NT2/D1 (cell line): ENCODE data around the gene SIK2.

Source experiments
- DNase-seq: peaks from one replicate; pipeline ENCODE4 v3.0.0-alpha.2; 2011; ENCODE audit warnings: low read depth, low spot score
- H3K27me3 ChIP-seq: 2 replicates; pipeline ENCODE4 v1.6.0; 2011; ENCODE audit warnings: mild to moderate bottlenecking; ENCODE audit not compliant: insufficient read length, insufficient read depth
- H3K36me3 ChIP-seq: 2 replicates; pipeline ENCODE4 v1.6.1; 2011; ENCODE audit warnings: mild to moderate bottlenecking, low read length, mixed read lengths; ENCODE audit not compliant: insufficient read depth, insufficient read length
- H3K4me1 ChIP-seq: 2 replicates; pipeline ENCODE4 v1.5.1; 2011; ENCODE audit not compliant: insufficient read depth, insufficient read length
- H3K4me3 ChIP-seq: 2 replicates; pipeline ENCODE4 v1.5.1; 2011; ENCODE audit warnings: low read depth; ENCODE audit not compliant: insufficient read length
- H3K9ac ChIP-seq: 2 replicates; pipeline ENCODE4 v1.6.0; 2011; ENCODE audit warnings: low read depth; ENCODE audit not compliant: insufficient read length
- H3K9me3 ChIP-seq: 2 replicates; pipeline ENCODE4 v1.5.1; 2011; ENCODE audit warnings: mild to moderate bottlenecking, low read length; ENCODE audit not compliant: insufficient read depth
- SUZ12 ChIP-seq: IDR thresholded peaks from 2 replicates; pipeline ENCODE4 v1.6.1; 2011; ENCODE audit not compliant: insufficient read length, insufficient read depth; ENCODE audit errors: extremely low read depth
- YY1 ChIP-seq: IDR thresholded peaks from 2 replicates; pipeline ENCODE4 v1.6.1; 2011; ENCODE audit not compliant: insufficient read length, insufficient read depth
- ZNF274 ChIP-seq: IDR thresholded peaks from 2 replicates; pipeline ENCODE4 v1.6.1; 2011; ENCODE audit warnings: mild to moderate bottlenecking, low read depth, low read length

SIK2 gene

DNA sequence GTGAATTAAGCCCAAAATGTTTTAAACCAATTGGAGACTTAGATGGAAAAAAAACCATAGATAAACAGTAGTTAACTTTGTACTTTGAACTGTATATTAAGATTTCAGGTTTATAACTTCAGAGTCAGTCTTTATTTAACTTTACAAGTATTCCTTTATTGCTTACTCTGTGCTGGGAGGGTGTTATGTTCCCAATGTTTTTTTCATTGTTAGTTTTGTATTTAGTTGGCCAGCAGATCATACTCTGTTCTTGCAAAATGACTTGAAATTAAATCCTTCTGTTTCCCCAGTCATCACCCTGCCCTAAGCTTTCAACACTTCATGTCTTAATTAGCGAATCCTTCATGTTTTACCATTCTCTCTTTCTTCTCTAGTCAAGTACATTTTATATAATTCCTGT lies 25.3 kb downstream of the SIK2 start:
- Histone ChIP-seq H3K4me1 (no peaks in the 10 kb centered on the region), H3K4me3 (no peak overlapping the region), H3K36me3 (peaks cover 13% of the 10 kb centered on the region), H3K9ac (no peak overlapping the region), H3K9me3 (no peaks in the 10 kb centered on the region), H3K27me3 (no peaks in the 10 kb centered on the region)
- DNase-seq, result no peak
- TF ChIP-seq ZNF274, result no peak
- TF ChIP-seq YY1, result no peak
- no peak for TF ChIP-seq SUZ12

DNA sequence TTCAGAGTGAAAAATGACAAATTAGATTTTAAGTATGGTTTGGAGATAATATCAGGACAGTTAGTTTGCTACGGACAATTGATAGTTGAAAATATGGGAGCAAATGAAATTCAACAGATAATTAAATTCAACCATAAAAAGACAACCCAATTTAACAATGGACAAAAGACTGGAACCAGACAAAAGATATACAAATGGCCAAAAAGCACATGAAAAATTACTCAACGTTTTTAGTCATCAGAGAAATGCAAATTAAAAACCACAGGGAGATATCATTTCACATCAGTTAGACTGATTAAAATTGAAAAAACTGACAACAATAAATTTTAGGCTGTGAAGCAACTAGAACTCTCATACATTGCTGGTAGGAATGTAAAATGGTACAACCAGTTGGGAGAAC lies 27.2 kb downstream of the SIK2 start:
- H3K27me3 ChIP-seq, result no peaks in the 10 kb centered on the region
- H3K9ac ChIP-seq, result no peak overlapping the region
- H3K4me3 ChIP-seq, result no peak overlapping the region
- H3K9me3 ChIP-seq, result no peaks in the 10 kb centered on the region
- H3K4me1 ChIP-seq, result no peaks in the 10 kb centered on the region
- DNase-seq, result no peak
- no peak for TF ChIP-seq YY1
- no peak for TF ChIP-seq ZNF274
- peaks cover 10% of the 10 kb centered on the region for H3K36me3 ChIP-seq

DNA sequence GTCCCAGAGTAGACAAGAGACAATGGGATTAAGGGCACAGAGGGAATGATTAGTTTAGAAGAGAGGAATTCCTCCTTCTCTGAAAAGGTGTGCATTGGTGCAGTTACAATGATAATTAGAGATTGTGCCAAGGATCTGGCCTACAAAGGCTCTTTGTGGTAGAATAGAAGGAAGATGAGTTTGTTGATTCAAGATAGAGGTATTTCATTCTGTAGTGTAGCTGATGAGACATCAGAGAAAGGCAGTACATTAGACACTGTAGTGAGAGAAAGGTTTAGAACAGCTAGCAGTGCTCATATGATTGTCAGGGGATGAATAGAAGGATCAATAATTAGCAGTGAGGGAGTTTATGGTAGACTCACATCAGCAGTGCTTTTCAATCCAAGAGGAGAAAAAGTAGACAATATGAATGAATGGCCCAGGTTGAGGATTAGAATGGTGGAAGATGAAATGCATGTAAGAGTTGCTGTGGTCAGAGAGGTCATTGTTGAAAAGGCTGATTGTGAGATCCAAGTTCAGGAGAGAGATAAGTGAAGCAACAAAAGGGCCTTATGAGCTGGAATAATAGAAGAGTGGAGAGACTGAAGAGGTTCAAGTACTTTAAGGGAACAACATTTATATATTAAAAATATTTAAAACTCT lies 28.9 kb downstream of the SIK2 start:
- H3K9ac ChIP-seq, result no peak overlapping the region
- H3K9me3 ChIP-seq, result no peaks in the 10 kb centered on the region
- no peak for TF ChIP-seq YY1
- TF ChIP-seq ZNF274, result no peak
- no peak for TF ChIP-seq SUZ12
- no peak for DNase-seq
- no peaks in the 10 kb centered on the region for H3K4me1 ChIP-seq
- peaks cover 3% of the 10 kb centered on the region for H3K36me3 ChIP-seq
- no peak overlapping the region for H3K4me3 ChIP-seq
- H3K27me3 ChIP-seq, result no peaks in the 10 kb centered on the region

DNA sequence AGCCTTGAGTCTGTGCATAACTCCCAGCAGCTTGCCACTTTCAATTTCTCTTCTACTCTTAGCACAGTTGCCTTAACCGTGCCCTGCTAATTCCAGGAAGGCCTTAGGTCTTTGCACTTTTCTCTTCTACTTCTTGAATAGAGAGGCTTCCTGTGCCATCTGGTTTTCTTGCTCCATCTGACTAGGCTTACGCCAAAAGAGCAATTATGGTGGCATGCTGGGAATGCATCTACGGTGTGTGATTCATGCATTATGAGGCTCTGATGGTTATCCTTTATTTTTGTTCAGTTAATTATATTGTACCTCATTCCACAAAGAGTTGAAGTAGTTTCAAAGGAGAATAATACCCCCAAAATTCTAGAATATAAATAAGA lies 29.4 kb downstream of the SIK2 start:
- TF ChIP-seq SUZ12 (no peak), YY1 (no peak), ZNF274 (no peak)
- DNase-seq, result no peak
- Histone ChIP-seq H3K36me3 (peaks cover 3% of the 10 kb centered on the region), H3K4me3 (no peak overlapping the region), H3K9me3 (no peaks in the 10 kb centered on the region), H3K27me3 (no peaks in the 10 kb centered on the region), H3K4me1 (no peaks in the 10 kb centered on the region), H3K9ac (no peak overlapping the region)

DNA sequence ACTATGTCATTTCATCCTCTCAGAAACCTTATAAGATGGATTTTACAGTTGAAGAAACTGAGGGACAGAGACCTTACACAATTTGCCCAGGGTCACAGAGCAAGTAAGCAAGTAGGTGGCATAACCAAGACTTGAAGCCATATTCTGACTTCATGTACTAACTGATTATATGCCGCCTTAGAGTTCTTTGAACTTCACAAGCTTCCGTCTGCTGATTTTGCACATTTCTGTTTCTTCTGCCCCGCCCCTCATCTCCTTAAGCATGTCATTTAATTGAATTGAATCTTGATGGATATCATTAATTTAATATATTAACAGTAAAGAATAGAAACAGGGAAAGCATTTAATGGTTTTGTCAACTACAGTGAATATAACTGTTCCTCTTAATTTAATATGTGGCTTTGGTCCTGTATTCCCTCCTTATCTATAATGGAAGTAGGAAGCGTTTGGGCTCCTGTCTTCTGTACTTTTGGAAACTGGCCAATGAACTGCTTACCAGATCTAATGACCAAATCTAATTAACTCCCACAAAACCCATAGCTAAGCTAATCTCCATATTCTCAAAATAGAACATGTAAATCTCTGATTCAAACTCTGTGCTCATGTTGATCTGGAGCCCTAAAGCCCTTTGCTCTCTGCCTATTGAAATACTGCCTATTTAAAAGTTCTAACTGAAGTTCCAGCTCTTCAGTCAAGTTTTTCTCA lies 30.4 kb downstream of the SIK2 start:
- H3K9me3 ChIP-seq, result no peaks in the 10 kb centered on the region
- TF ChIP-seq SUZ12 (no peak), ZNF274 (no peak), YY1 (no peak)
- H3K4me3 ChIP-seq, result no peak overlapping the region
- no peaks in the 10 kb centered on the region for H3K4me1 ChIP-seq
- no peaks in the 10 kb centered on the region for H3K27me3 ChIP-seq
- DNase-seq, result no peak
- H3K36me3 ChIP-seq, result peaks cover 3% of the 10 kb centered on the region
- no peak overlapping the region for H3K9ac ChIP-seq

DNA sequence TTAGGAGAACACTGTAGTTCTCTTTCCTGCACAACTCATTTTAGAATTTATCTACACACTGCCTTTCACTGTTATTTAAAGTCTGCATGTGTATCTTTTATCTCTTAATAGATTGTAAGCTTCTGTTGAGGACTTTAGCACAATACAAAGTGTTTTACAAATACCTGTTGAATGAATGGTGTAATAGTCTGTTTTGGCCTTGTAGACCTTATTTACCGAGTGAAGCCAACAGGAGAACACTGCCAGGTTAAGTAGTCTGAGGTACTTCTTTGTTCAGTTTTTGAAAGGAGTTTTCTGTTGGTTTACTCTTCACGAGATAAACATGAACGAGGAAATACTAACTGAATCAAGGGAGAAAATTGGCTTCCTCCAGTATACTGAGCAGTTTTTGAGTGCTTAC lies 31.0 kb downstream of the SIK2 start:
- H3K36me3 ChIP-seq, result peaks cover 3% of the 10 kb centered on the region
- no peaks in the 10 kb centered on the region for H3K27me3 ChIP-seq
- H3K4me3 ChIP-seq, result no peak overlapping the region
- no peak for TF ChIP-seq ZNF274
- no peak for TF ChIP-seq YY1
- no peak for TF ChIP-seq SUZ12
- H3K4me1 ChIP-seq, result no peaks in the 10 kb centered on the region
- no peak overlapping the region for H3K9ac ChIP-seq
- DNase-seq, result no peak
- H3K9me3 ChIP-seq, result no peaks in the 10 kb centered on the region

DNA sequence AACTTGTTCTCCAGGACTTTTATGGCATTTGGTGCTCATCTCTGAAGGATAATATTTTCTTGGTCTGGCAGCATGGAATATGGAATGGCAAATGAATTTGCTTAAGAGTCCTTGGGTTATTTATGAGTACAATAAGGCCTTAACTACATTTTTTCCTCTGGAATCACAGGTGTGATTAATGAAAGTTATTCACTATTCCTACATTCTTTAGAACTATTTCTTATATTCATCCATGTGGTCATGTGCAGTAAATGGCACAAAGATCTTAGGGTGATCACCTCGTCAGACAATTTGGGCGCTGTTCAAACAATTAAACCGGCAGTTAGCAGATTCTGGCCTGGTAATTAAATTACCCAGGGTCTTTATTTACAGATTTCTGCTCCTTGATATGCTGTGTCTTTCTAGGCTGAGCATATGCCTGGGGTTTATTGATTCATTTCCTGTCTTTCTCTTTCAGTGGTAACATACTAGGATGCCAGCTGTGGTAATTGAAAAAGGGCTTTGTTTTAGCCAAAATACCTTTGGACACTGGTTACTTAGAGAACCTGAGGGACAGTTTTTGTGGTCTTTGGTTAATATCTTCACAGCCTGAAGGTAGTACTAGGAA lies 31.6 kb downstream of the SIK2 start:
- TF ChIP-seq YY1 (no peak), ZNF274 (no peak), SUZ12 (no peak)
- DNase-seq, result no peak
- Histone ChIP-seq H3K9ac (no peak overlapping the region), H3K36me3 (no peaks in the 10 kb centered on the region), H3K27me3 (no peaks in the 10 kb centered on the region), H3K4me1 (no peaks in the 10 kb centered on the region), H3K9me3 (no peaks in the 10 kb centered on the region), H3K4me3 (no peak overlapping the region)
